22Rv1 (cell line): ENCODE data around the gene HOXB9.

Experiments used
- CTCF ChIP-seq: fragments of 450-650 bp; IDR thresholded peaks from 2 replicates; pipeline ENCODE4 v1.5.1; 2017; ENCODE audit warnings: mild to moderate bottlenecking
- ZFX ChIP-seq: fragments of 450-650 bp; IDR thresholded peaks from 2 replicates; pipeline ENCODE4 v1.6.1; 2017; ENCODE audit warnings: antibody characterized with exemption, borderline replicate concordance

- TF ChIP-seq CTCF, result no peak
- no peak for TF ChIP-seq ZFX
Observed at GRCh38 chr17:48583708-48584222, 42.4 kb downstream of the HOXB9 start.
